ENCODE data around the gene ZBTB43.

GRCh38 chr9:126880226-126880946, 75.5 kb downstream of the ZBTB43 start:
- TF ChIP-seq CTCF (IDR thresholded peaks at IDR 0.05) (no peak), POLR2A (IDR thresholded peaks at IDR 0.05) (no peak)
